NCI-H146 (cell line): ENCODE data around the gene NELL1.

Source experiments
- DNase-seq: peaks from one replicate; lab custom pipeline; 2025; lab: John Stamatoyannopoulos, UW

The NELL1 gene

DNA sequence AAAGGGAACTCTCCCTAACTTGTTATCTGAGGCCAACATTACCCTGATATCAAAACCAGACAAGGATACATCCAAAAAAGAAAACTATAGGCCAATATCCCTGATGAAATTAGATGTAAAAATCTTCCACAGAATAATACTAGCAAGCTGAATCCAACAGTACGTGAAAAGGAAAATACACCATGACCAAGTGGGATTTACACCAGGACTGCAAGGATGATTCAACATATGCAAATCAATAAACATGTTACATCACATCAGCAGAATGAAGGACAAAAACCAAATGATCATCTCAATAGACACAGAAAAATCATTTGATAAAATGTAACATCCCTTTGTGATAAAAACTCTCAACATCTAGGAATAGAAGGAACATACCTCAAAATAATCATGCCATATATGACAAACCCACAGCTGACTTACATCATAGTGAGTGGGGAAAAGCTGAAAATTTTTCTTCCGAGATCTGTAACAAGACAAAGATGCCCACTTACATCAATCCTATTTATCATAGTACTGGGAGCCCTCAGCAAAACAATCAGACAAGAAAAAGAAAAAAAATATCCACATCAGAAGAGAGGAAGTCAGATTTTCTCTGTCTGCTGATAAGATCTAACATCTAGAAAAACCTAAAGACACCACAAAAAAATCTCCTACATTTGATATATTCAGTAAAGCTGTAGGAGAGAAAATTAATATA is 820.2 kb downstream of the NELL1 start:
- DNase-seq: no peak

DNA sequence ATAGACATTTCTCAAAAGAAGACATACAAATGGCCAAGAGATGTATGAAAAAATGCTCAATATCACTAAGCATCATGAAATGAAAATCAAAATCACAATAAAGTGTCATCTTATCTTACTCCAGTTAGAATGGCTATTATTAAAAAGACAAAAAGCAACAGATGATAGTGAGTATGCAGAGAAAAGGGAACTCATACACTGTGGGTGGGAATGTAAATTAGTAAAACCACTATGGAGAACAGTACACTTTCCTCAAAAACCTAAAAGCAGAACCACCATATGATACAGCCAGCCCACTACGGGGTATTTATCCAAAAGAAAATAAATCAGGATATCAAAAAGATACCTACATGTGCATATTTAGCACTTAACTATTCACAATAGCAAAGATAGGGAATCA is 823.5 kb downstream of the NELL1 start:
- DNase-seq: no peak

DNA sequence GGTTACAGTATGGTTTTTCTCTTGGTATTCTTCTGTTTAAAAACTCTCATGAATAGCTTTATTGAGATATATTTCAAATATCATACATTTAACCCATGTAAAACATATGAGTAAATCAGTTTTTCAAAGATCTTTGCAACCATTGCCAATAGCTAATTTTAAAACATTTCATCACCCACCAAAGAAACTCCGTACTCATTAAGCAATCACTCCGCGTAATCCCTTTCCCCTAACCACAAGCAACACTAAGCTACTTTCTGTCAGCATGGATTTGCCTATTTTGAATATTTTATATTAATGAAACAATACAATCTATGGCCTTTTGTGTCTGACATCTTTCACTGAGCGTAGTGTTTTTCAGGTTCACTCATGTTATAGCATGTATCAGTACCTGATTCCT is 825.6 kb downstream of the NELL1 start:
- DNase-seq: no peak

DNA sequence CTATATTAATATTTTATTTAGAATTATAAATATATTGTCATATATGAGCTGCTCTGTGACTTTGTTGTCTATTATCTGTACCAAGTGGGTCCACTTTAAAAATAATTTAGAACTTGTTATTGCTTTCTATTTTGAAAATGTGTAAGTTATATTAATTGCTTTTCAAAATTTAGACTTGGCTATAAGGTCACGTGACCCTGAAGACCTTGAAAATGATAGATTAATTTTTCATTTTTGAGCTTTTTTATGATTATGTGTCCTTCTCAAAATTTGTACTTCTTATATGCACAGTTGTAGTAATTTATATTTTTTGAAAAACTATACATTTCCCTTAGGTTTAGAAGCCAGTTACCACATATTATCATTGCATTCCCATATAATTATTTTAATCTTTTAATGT is 826.5 kb downstream of the NELL1 start:
- DNase-seq: no peak

DNA sequence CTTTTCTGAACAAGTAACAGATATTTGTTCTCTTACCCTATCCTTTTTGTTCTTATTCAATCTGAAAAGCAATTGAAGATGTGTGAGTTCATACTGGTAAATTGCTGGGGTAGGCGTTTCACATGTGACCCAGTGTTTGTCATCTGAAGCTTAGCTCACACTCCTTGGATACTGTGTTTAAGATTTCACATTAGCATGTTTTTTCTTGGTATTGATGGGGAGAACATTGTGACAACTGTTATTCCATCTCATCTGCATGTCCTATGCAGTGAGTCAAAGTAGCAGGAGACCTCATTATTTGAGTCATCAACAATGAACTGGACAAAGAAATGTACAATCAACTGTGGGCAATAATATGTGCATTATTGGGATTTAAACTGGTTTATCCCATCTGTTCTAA is 831.9 kb downstream of the NELL1 start:
- DNase-seq: no peak

DNA sequence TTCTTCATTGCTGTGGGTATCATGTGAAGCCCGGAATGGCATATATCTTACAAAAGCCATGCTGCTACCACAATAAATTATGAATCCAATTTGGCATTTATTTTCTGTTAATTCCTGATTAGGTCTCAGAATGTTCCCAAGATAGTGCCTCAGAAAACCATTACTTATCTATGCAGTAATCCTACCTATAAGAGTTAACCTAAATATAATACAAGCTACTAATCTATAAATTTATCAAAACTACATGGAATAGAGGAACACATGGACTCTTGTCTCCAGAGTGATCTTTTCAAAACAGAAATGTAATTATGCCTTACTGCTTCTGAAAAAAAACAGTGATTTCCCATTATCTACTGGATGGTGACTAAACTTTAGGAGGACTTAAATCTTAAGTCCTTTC is 835.7 kb downstream of the NELL1 start:
- DNase-seq: no peak

DNA sequence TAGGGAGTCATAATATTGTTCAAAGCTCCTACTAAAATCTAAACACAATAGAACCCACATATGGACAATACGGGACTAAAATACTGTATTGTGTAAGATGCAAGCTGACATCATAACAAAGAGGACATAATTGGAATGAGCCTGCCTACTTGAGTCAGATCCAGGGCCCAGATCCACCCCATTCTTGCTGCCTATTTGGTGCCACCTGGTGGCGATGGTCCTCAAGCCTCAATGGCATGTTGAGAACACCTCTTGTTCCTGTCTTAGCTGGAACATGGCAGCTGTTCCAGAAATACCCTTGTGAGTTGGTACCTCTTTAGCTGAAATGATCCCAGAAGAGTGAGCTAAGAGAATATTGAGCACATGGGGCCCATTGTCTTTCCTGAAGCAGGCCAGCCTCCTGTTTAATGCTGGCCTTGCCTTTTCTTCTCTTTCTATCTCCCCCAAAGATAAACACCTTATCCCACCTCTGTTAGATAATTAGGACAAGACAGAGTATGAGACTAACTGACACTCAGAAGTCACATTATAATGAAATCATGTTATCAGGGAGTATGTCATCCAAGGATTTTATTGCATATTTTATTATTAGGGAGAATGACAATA is 842.6 kb downstream of the NELL1 start:
- peak; percentile 85 for DNase-seq

DNA sequence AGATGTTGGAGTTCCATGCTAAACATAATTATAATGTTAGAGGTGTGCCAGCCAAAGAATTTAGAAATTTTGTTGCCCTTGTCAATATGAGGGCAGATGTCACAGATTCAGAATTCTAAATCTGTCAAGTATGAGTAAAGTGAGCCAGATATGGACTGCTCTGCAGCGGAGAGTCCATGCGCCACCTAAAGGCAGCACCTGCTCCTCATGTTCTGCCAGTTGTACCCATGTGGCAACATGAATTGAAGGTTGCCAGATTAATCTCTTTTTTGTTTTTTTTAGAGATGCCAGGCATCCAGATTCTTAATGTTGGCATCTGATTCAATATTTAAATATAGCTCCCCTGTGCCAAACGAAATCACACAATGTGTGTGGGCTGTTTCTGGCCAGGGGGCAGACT is 844.9 kb downstream of the NELL1 start:
- DNase-seq: peak; percentile 37

DNA sequence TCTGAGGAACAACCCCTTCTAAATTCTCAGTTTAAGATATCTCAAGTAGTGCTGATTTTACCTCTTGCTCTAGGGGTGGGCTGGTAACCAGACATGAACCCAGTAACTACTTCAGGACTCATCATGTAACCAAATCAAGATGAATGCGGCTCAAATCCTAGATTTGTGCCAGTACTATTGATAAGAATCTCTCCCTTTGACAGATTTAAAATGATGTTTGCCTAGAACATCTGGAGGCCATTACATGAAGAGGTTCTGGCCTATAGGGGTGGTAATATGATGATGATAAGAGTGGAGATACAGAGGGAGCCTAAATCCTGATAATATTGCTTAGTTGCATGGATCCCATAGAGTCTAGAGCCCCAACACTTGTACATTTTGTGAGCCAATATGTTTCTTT is 850.9 kb downstream of the NELL1 start:
- no peak for DNase-seq

DNA sequence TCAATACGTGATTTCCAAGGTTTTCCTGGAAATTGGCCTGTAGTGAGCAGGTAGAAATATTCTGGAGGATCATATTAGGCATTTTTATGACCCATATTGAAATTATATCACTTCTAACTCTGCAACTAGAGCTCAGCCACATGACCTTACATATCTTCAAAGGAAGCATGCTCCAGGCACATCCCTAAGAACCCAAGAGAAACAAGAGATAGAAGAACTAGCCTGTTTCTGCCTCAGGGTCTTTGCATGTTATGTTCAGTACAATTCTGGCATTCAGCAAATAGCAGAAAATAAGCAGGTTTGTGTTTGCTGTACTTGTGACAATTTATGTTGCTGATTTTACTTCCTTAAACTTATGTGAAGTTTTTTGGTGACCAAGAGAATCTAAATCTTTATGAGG is 859.8 kb downstream of the NELL1 start:
- DNase-seq: no peak

DNA sequence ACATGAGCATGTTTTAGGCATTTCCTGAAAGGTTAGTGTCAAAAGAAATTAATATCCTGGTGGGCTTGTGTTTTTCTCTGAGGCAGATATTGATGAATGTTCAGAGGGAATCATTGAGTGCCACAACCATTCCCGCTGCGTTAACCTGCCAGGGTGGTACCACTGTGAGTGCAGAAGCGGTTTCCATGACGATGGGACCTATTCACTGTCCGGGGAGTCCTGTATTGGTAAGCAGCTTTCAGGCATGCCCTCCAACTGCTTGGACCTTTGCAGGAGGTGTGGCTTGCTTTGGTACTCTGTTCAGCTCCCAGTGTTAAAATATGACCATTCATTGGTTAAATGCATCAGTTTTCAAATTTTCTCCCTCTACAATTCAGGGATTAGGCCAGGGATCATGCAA is 864.9 kb downstream of the NELL1 start:
- DNase-seq: peak; percentile 75

DNA sequence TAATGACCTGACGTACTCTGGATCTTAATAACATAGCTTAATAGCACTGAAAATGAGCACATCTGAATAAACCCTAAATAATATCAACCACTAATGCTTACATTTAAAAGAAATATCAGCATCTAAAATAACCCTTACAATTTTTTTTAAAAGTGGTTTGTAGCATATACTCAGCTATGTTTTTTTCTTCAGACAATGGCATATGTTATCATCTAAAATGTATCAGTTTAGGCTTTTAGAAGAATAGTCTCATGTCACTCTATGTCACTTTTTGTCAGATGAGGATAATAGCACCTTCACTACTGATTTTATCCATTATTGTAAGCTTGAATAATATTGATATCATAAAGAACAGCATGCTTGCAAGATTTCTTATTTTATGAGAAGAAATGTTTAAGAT is 868.6 kb downstream of the NELL1 start:
- DNase-seq: no peak

DNA sequence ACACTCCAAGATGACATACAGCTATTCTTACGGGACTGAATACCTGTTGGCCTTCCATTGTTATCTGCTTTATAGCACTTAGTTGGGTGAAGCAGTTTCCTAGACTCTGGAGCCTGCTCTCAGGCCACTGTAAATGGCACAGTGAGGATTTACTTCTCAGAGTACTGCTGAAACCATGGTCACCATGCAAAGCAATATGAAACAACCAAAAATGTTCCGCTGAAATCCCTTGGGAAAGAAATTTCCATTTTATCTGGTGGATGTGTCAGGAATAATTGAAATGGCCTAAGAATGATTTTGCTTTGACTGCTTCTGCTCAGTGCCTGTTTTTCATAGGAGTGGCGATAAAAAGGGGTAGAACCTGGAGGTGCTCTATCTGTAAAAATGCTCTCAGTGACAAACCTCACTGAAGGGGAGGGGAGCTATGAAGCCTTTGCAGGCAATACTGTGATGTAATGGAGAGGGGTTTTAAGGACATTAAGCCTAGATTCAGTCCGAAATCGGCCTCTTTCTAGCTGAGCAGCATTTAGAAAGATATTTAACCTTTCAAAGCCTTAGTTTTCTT is 871.9 kb downstream of the NELL1 start:
- DNase-seq: no peak

DNA sequence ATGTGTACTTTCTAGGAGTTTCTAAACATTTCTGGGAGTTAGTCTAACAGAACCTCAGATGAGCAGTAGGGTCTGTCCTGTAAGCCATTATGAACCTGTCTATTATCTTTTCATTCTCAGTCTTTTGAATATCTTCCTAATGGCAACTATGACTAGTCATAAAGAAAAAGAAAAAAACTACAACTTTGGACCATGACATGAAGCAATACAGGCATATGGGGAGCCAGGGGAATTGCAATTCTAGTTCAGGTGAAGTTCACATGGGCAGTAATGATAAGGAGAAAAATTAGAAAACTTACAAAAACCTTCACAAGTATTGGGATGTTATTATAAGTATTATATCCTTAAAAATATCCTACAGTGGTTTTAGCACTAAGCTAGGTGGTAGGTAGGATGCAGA is 874.5 kb downstream of the NELL1 start:
- no peak for DNase-seq

DNA sequence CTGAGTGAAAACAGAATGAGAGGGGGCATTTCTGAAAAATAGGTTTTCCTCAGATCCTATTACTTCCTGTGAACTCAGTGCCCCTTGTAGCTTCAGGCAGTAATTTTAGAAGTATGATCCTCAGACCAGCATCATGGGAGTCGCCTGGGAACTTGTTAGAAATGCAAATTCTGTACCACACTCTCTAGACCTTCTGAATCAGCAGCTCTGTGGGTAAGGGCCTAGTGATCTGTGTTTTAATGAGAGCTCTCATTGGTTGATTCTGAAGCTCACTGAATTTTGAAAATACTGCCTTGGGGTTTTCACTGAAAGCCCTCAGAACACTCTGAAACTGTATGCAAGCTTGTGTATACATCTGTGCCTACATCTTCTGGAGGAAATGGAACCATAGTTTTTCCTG is 876.3 kb downstream of the NELL1 start:
- DNase-seq: no peak

DNA sequence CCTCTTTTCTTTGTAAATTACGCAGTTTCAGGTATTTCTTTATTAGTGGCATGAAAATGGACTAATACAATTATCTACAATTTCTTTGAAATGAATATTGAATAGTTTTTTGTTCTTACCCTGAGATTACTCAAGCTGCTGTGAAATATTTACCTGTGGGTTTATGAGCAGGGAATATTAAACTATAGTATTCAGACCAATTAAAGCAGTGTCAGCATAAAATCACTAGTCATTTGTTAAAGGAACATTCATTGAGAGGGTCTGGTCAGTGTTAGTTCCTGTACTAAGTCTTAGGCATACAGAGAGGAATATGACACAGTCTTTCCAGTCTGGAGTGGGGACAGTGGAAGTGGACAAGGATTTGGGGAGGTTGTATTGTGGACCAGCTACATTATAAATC is 877.3 kb downstream of the NELL1 start:
- DNase-seq: no peak

DNA sequence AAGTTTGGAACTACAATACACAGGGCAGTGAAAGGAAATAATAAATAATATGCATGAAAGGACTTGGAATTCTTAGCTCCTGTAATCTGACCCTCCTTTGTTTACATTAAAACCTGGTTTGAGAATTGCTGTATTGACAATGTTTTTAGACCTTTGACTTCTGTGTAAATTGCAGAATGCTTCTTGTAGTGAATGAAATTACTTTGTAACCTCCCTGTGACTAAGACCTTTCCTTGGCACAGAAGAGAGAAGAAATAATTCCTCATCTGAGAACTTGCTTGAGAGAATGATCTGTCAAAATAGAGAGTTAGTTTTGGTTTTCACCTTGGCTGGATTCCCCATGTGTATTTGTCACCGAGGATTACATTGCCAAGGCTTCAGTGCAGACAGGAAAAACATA is 883.5 kb downstream of the NELL1 start:
- DNase-seq: peak; percentile 33

DNA sequence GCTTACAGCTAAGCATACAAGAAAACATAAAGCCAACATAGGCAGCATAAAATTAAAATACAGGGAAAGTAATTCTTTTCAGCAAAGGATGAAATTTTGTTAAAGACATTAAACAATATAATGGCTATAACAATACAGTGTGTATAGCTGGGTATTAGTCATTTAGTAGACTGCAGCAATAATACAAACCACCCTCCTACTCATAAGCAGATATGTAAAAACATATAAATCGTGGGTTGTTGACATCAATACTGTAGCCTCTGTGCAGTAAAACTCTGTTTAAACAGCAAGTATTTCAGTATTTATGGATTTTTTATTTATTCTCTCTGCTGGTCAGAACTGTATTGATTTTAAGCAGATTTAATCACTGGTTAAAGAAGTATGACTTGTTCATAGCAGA is 884.4 kb downstream of the NELL1 start:
- DNase-seq: no peak

DNA sequence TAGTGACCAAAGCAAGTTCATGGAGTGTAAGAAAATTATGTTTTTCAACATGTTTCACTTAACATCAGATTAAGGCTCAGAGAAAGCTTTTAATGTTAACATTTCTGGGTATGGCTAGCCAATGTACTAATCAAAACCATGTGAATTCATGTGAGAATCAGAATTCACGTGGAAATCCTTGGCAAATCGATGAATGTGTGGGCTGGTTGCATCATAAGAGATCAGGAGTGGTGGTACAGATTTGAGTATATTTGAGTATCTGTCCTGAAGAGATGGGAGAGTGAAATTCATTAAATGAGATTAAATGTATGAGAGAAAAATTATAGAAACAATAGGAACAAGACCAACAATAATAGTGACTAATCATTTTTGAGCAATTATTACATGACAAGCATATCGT is 884.9 kb downstream of the NELL1 start:
- no peak for DNase-seq

DNA sequence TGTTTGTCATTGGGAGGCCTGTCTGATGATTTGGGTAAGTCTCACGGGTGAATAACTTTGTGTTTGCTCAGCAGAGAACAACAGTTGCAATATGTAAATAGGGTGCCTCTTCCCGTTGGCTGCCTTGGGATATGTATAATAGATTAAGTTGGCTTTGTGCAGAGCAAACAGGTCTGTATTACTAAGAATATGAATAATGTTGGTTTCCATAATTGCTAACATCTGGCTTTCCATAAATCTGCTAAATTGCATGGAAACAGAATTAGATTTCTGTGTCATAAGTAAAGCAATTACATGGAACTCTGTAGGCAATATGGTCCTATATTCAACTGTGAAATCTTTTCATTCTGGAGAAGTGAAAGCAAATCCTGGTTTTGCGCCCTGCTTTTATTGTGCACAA is 887.5 kb downstream of the NELL1 start:
- peak; percentile 78 for DNase-seq

DNA sequence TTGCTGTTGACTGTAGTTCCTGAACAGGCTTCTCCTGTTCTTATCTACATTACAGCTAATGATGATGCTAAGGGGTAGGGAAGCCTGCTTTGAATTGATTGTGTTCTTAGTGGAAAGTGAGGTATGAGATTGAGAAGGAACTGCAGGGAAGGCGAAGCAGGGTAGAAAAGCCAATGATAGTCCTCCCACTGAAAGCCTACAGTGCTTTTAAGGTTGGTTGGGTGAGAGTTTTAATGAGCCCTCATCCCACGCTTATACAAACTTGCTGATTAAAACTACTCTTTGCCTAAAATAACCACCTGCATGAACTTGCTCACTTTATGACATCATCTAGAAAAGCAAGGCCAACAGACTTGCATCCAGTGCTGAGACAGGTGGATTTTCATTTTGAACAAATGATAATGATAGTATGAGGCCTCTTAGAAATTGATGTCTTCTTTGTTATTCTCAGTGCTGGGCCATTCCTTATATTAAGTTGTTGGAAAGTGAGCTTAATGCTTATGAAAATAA is 891.1 kb downstream of the NELL1 start:
- no peak for DNase-seq

DNA sequence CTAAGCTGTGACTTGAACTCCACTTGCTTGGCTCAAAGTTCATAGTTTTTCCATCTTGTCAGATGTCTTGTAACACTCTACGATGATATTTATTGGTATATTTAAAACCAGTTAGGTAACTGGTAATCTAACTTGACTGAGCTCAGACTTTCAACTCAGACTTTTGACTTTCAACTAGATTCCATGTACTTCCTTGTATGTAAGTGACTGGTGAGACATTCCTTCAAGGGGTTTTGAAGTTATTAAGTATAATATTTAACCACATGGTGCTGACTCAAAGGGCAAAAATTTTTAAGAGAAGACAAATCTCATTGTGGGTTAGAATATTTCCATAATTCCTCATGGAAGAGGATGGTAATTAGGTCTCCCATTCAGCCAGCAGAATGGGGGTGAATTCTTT is 892.2 kb downstream of the NELL1 start:
- no peak for DNase-seq

DNA sequence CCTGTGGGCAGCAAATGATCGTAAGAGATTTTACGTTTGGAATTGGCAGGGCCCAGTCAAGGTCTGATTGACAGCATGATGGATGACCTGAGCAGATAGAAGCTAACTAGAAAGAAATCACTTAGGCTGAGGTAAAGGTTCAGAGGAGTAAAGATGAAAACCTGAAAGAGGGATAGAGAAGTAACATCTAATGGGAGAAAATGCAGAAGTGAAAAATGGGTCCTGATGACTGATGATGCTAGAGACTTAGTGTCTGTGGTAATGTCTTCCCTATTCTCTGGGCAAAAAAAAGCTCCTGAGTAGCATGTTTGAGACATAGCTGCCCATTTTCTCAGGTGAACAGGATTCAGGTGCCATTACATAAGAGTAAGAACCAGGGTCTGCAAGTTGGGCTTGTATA is 894.7 kb downstream of the NELL1 start:
- no peak for DNase-seq
